ENCODE data around the gene LUC7L2. TPM values are rescaled to one million over a fixed set of nuclear protein-coding genes. Genes with fewer than 3 reads are reported as not detected.
A peak's percentile ranks its signal among the peaks of the same experiment; 100 is the strongest.
"Not testable (repeated sequence)": the region's sequence is repeated elsewhere in the genome, so short reads cannot be mapped to it uniquely, and the experiment has no call there.

Gene LUC7L2
- total RNA-seq (2014; rRNA removed; shearing (Covaris generic)), result 63.1 and 77.4 TPM in 2 replicates

GRCh38 chr7:139359366-139360209 lies at the start of gene LUC7L2:
Gene LUC7L2 (plus strand): TSS chr7:139359894. CDS start chr7:139360262, 368 bp downstream.
- peak; percentile 96 for DNase-seq (ENCODE audit: low spot score)

- no peak for DNase-seq (ENCODE audit: low spot score)
Observed at GRCh38 chr7:139317939-139318505, 41.7 kb upstream of the LUC7L2 start.

- DNase-seq (ENCODE audit: low spot score), result no peak
Observed at GRCh38 chr7:139321071-139321745, 38.5 kb upstream of the LUC7L2 start.

GRCh38 chr7:139324709-139325108 lies 35.0 kb upstream of the LUC7L2 start:
- not testable (repeated sequence) for DNase-seq (ENCODE audit: low spot score)

- DNase-seq (ENCODE audit: low spot score), result peak; percentile 66
Observed at GRCh38 chr7:139328375-139328774, 31.3 kb upstream of the LUC7L2 start.

- DNase-seq (ENCODE audit: low spot score), result no peak
Observed at GRCh38 chr7:139329119-139329518, 30.6 kb upstream of the LUC7L2 start.

GRCh38 chr7:139330333-139331030 lies 29.2 kb upstream of the LUC7L2 start:
- no peak for DNase-seq (ENCODE audit: low spot score)

GRCh38 chr7:139332697-139333359 lies 26.9 kb upstream of the LUC7L2 start:
- DNase-seq (ENCODE audit: low spot score), result no peak

GRCh38 chr7:139333443-139333842 lies 26.3 kb upstream of the LUC7L2 start:
- DNase-seq (ENCODE audit: low spot score), result not testable (repeated sequence)

GRCh38 chr7:139334399-139335150 lies 25.1 kb upstream of the LUC7L2 start:
- no peak for DNase-seq (ENCODE audit: low spot score)

GRCh38 chr7:139339025-139339424 lies 20.7 kb upstream of the LUC7L2 start:
- no peak for DNase-seq (ENCODE audit: low spot score)

- DNase-seq (ENCODE audit: low spot score), result no peak
Observed at GRCh38 chr7:139339698-139340036, 20.0 kb upstream of the LUC7L2 start.

- peak; percentile 98 for DNase-seq (ENCODE audit: low spot score)
Observed at GRCh38 chr7:139340037-139340807, 19.5 kb upstream of the LUC7L2 start.

GRCh38 chr7:139340808-139341057 lies 19.0 kb upstream of the LUC7L2 start:
- DNase-seq (ENCODE audit: low spot score), result no peak

GRCh38 chr7:139341058-139341775 lies 18.5 kb upstream of the LUC7L2 start, which contains the start of gene FMC1:
Gene FMC1 (plus strand): TSS chr7:139341337. CDS start chr7:139341385, 48 bp downstream.
- DNase-seq (ENCODE audit: low spot score), result peak; percentile 88

- no peak for DNase-seq (ENCODE audit: low spot score)
Observed at GRCh38 chr7:139341776-139342226, 17.9 kb upstream of the LUC7L2 start.

GRCh38 chr7:139345042-139345441 lies 14.7 kb upstream of the LUC7L2 start:
- no peak for DNase-seq (ENCODE audit: low spot score)

GRCh38 chr7:139351027-139351426 lies 8.7 kb upstream of the LUC7L2 start:
- DNase-seq (ENCODE audit: low spot score), result no peak

- no peak for DNase-seq (ENCODE audit: low spot score)
Observed at GRCh38 chr7:139354729-139355128, 5.0 kb upstream of the LUC7L2 start.
